Activated T-helper 1 cell treated with Interleukin-2 at 50 U/mL for 16 hours (primary cell): Measurements from ENCODE around the gene CDADC1.

Source experiments
- DNase-seq: peaks from one replicate; pipeline ENCODE4 v3.0.0-alpha.2; 2020; ENCODE audit warnings: low read depth

The CDADC1 gene

GRCh38 chr13:49295244-49295643 is 47.5 kb downstream of the CDADC1 start:
- no peak for DNase-seq

- no peak for DNase-seq
These were observed 48.9 kb downstream of the CDADC1 start for GRCh38 chr13:49296659-49297058.

GRCh38 chr13:49297338-49297737 is 49.6 kb downstream of the CDADC1 start:
- DNase-seq: no peak

- no peak for DNase-seq
These were observed 50.7 kb downstream of the CDADC1 start for GRCh38 chr13:49298416-49298815.

- no peak for DNase-seq
These were observed 51.3 kb downstream of the CDADC1 start for GRCh38 chr13:49298903-49299605.

GRCh38 chr13:49300276-49300675 is 52.6 kb downstream of the CDADC1 start:
- DNase-seq: no peak

- DNase-seq: peak; percentile 31
These were observed 53.2 kb downstream of the CDADC1 start for GRCh38 chr13:49300739-49301589.

GRCh38 chr13:49302222-49302621 is 54.5 kb downstream of the CDADC1 start:
- DNase-seq: no peak

GRCh38 chr13:49302817-49303216 is 55.1 kb downstream of the CDADC1 start:
- DNase-seq: no peak

- no peak for DNase-seq
These were observed 56.0 kb downstream of the CDADC1 start for GRCh38 chr13:49303533-49304252.

- DNase-seq: no peak
These were observed 56.6 kb downstream of the CDADC1 start for GRCh38 chr13:49304356-49304755.

- no peak for DNase-seq
These were observed 57.3 kb downstream of the CDADC1 start for GRCh38 chr13:49304763-49305700.

- no peak for DNase-seq
These were observed 58.2 kb downstream of the CDADC1 start for GRCh38 chr13:49305792-49306425.

- DNase-seq: no peak
These were observed 59.6 kb downstream of the CDADC1 start for GRCh38 chr13:49307365-49307764.

- DNase-seq: no peak
These were observed 60.6 kb downstream of the CDADC1 start for GRCh38 chr13:49308097-49308875.

GRCh38 chr13:49308921-49309408 is 61.2 kb downstream of the CDADC1 start:
- DNase-seq: no peak

GRCh38 chr13:49310251-49310650 is 62.5 kb downstream of the CDADC1 start:
- no peak for DNase-seq

- DNase-seq: no peak
These were observed 64.1 kb downstream of the CDADC1 start for GRCh38 chr13:49311816-49312215.

- no peak for DNase-seq
These were observed 66.7 kb downstream of the CDADC1 start for GRCh38 chr13:49314344-49314882.

- DNase-seq: no peak
These were observed 67.4 kb downstream of the CDADC1 start for GRCh38 chr13:49315036-49315565.
